ENCODE results near the gene FAAP20. TPM values are rescaled to one million over a fixed set of nuclear protein-coding genes. Genes with fewer than 3 reads are reported as not detected.

FAAP20 gene
- total RNA-seq, 3 donors from 2014 or later (not counting 1 experiment from before 2014, with no cell fraction given) = 40.3 to 53.0 (median 43.3) TPM

- ATAC-seq = no peak
- Histone ChIP-seq H3K4me3 (ENCODE audit: low read length) (no peak overlapping the region), H3K27me3 (ENCODE audit: control insufficient read depth, insufficient read depth, low read length) (no peaks in the 10 kb centered on the region), H3K9me3 (ENCODE audit: control insufficient read depth, insufficient read depth, low read length) (no peaks in the 10 kb centered on the region), H3K36me3 (ENCODE audit: control insufficient read depth, insufficient read depth, low read length) (peaks cover 2% of the 10 kb centered on the region), H3K27ac (ENCODE audit: low read length) (no peak overlapping the region), H3K4me1 (ENCODE audit: control insufficient read depth, insufficient read depth, low read length) (peaks cover 73% of the 10 kb centered on the region)
- Mint-ChIP-seq H3K36me3 (no peaks in the 10 kb centered on the region), H3K4me3 (peak overlapping the region; percentile 47), H3K9me3 (no peaks in the 10 kb centered on the region), H3K27me3 (ENCODE audit: low read depth in 2 of 2) (no peaks in the 10 kb centered on the region), H3K4me1 (peaks cover 58 to 61% of the 10 kb centered on the region in 2 donors), H3K27ac (peak overlapping the region in 1 of 2 donors; percentile 84)
- intact Hi-C loops (cut with micrococcal nuclease) = no loop called here
- TF ChIP-seq CTCF (IDR thresholded peaks at IDR 0.05) = no peak
- WGBS (ENCODE audit: insufficient coverage) = 95% methylated on average over 25 of the region's 25 CpGs
- DNase-seq = peak in 1 of 2 donors; percentile 9
These were observed 43.9 kb upstream of the FAAP20 start for GRCh38 chr1:2238361-2239012.

- intact Hi-C loops (cut with micrococcal nuclease) = no loop called here
- peaks cover 59 to 64% of the 10 kb centered on the region in 2 donors for H3K4me1 Mint-ChIP-seq
- no peaks in the 10 kb centered on the region for H3K27me3 Mint-ChIP-seq (ENCODE audit: low read depth in 2 of 2)
- peak overlapping the region; percentile 57 for H3K4me3 Mint-ChIP-seq
- WGBS (ENCODE audit: insufficient coverage) = 87% methylated on average over 19 of the region's 19 CpGs
- no peak for ATAC-seq
- no peaks in the 10 kb centered on the region for H3K36me3 Mint-ChIP-seq
- H3K9me3 Mint-ChIP-seq = no peaks in the 10 kb centered on the region
- Histone ChIP-seq H3K27me3 (ENCODE audit: control insufficient read depth, insufficient read depth, low read length) (no peaks in the 10 kb centered on the region), H3K4me3 (ENCODE audit: low read length) (no peak overlapping the region), H3K9me3 (ENCODE audit: control insufficient read depth, insufficient read depth, low read length) (no peaks in the 10 kb centered on the region), H3K36me3 (ENCODE audit: control insufficient read depth, insufficient read depth, low read length) (peaks cover 2% of the 10 kb centered on the region), H3K27ac (ENCODE audit: low read length) (no peak overlapping the region), H3K4me1 (ENCODE audit: control insufficient read depth, insufficient read depth, low read length) (peaks cover 80% of the 10 kb centered on the region)
- DNase-seq = no peak
- TF ChIP-seq CTCF (IDR thresholded peaks at IDR 0.05) = no peak
- peak overlapping the region in 1 of 2 donors; percentile 97 for H3K27ac Mint-ChIP-seq
These were observed 43.2 kb upstream of the FAAP20 start for GRCh38 chr1:2237773-2238172.

- H3K27me3 Mint-ChIP-seq (ENCODE audit: low read depth in 2 of 2) = no peaks in the 10 kb centered on the region
- 79% methylated on average over 28 of the region's 28 CpGs for WGBS (ENCODE audit: insufficient coverage)
- Histone ChIP-seq H3K27me3 (ENCODE audit: control insufficient read depth, insufficient read depth, low read length) (no peaks in the 10 kb centered on the region), H3K9me3 (ENCODE audit: control insufficient read depth, insufficient read depth, low read length) (no peaks in the 10 kb centered on the region), H3K36me3 (ENCODE audit: control insufficient read depth, insufficient read depth, low read length) (peaks cover 2% of the 10 kb centered on the region), H3K4me3 (ENCODE audit: low read length) (no peak overlapping the region), H3K27ac (ENCODE audit: low read length) (no peak overlapping the region), H3K4me1 (ENCODE audit: control insufficient read depth, insufficient read depth, low read length) (peaks cover 88% of the 10 kb centered on the region)
- ATAC-seq (no peak), DNase-seq (peak in 1 of 2 donors; percentile 80)
- no peaks in the 10 kb centered on the region for H3K9me3 Mint-ChIP-seq
- intact Hi-C loops (cut with micrococcal nuclease) = no loop called here
- peaks cover 64 to 65% of the 10 kb centered on the region in 2 donors for H3K4me1 Mint-ChIP-seq
- H3K27ac Mint-ChIP-seq = peak overlapping the region in 1 of 2 donors; percentile 97
- peak overlapping the region; percentile 57 for H3K4me3 Mint-ChIP-seq
- no peak for TF ChIP-seq CTCF (IDR thresholded peaks at IDR 0.05)
- H3K36me3 Mint-ChIP-seq = no peaks in the 10 kb centered on the region
These were observed 42.4 kb upstream of the FAAP20 start for GRCh38 chr1:2236695-2237677.
